Measurements from ENCODE around the gene CLTCL1.

CLTCL1 gene

DNA sequence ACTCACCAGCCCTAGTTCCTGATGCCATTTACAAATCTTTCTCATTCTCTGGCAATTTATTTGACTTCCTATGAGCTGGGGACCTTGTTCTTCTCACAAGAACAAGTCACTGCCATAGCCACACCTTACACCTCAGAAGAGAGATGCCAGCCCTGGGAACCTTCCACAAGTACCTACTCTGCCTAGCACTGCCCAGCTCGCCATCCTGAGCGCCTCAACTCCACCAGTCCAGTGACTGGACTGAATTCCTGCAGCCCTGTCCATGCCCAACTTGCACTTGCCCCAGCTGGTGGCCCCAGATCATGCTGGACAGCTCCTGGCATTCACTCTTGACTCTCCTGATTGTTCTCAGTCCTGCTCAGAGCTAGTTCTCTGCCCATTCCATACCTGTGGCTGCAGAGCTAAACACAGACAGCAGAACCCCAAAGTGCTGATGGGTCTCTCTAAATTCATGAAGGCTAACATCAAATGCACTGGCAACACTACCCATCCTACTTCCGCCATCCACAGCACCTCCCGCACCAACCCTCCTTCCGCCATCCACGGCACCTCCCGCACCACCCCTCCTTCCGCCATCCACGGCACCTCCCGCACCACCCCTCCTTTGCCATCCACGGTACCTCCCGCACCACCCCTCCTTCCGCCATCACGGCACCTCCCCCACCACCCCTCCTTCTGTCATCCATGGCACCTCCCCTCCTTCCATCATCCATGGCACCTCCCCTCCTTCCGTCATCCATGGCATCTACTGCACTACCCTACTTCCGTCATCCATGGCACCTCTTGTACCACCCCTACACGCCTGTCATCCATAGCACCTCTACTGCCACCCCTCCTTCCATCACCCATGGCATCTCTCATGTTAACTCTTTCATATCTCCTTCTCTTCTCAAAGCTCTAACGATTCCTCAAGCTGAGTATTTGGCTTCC lies 89.4 kb downstream of the CLTCL1 start:
- H3K36me3 ChIP-seq, result peaks cover 93% of the 10 kb centered on the region

DNA sequence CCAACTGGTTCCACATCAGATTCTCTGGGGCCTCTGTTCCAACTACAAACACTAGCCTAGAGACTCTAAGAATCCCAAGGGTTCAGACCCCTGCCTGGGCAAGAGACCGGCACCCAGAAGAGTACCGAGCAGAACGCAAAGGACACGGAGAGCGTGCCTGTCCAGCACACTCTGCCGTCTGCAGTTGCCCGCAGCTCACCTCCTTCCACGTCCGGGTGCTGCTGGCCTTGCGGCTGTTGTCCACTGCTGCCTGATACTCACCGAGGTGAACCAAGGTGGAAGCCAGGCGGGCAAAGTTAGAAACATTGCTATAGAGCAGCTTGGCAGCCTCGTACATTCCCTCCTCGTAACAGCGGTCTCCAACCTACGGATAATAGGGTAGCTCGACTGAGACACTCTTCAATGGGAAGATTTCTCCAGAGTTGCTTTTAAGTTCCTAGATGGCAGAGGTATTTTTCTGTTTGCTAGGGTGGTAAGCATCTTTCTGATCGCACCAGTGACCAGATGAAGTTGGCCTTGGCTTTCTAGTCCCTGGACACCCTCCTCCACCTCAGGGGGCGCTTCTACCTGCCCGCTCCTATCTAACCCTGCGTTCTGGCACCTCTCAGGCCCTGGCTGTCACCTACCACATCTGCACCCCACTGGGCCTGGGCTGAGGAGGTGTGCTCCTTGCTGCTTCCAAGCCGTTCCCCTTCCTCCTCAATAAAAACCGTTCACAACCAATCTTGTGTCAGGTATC lies 90.2 kb downstream of the CLTCL1 start:
- H3K9me3 ChIP-seq, result no peaks in the 10 kb centered on the region
- peak overlapping the region; percentile 77 for H3K27ac ChIP-seq
- peaks cover 93% of the 10 kb centered on the region for H3K36me3 ChIP-seq
- H3K27me3 ChIP-seq, result no peaks in the 10 kb centered on the region
- no peaks in the 10 kb centered on the region for H3K4me1 ChIP-seq (ENCODE audit: control insufficient read depth in 1 of 2, insufficient read depth in 1 of 2, low read depth in 1 of 2, low read length in 1 of 2)
- TF ChIP-seq, protein P1, sequence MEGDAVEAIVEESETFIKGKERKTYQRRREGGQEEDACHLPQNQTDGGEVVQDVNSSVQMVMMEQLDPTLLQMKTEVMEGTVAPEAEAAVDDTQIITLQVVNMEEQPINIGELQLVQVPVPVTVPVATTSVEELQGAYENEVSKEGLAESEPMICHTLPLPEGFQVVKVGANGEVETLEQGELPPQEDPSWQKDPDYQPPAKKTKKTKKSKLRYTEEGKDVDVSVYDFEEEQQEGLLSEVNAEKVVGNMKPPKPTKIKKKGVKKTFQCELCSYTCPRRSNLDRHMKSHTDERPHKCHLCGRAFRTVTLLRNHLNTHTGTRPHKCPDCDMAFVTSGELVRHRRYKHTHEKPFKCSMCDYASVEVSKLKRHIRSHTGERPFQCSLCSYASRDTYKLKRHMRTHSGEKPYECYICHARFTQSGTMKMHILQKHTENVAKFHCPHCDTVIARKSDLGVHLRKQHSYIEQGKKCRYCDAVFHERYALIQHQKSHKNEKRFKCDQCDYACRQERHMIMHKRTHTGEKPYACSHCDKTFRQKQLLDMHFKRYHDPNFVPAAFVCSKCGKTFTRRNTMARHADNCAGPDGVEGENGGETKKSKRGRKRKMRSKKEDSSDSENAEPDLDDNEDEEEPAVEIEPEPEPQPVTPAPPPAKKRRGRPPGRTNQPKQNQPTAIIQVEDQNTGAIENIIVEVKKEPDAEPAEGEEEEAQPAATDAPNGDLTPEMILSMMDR (IDR thresholded peaks at IDR 0.05), result no peak
- H3K4me3 ChIP-seq (ENCODE audit: low read depth in 1 of 2, low read length in 1 of 2), result no peak overlapping the region

More for the DNA sequence above, 89.4 kb downstream of the CLTCL1 start:
- no peaks in the 10 kb centered on the region for H3K9me3 ChIP-seq
- H3K4me3 ChIP-seq (ENCODE audit: low read depth in 1 of 2, low read length in 1 of 2), result no peak overlapping the region
- TF ChIP-seq, protein P1 (IDR thresholded peaks at IDR 0.05), result no peak
- H3K4me1 ChIP-seq (ENCODE audit: control insufficient read depth in 1 of 2, insufficient read depth in 1 of 2, low read depth in 1 of 2, low read length in 1 of 2), result no peaks in the 10 kb centered on the region
- H3K27me3 ChIP-seq, result no peaks in the 10 kb centered on the region
- H3K27ac ChIP-seq, result peak overlapping the region; percentile 77

DNA sequence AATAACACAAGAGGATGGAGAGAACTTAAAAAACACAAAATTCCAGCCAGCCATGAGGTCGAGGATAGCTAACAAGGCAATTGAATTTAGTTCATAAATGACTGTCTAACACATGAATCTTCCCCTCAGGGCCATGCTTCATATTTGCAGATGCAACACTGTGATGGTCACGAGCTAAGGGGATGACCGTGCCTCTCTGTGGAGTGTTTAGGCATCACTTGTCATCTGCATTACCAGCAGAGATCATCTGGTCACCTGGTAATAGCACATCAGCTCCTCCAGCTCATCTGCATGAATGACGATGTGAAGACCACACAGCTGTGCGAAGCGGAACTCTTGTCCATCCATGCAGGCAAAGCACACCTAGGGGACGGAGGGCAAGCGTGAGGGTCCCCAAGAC lies 92.0 kb downstream of the CLTCL1 start:
- peaks cover 97% of the 10 kb centered on the region for H3K36me3 ChIP-seq

DNA sequence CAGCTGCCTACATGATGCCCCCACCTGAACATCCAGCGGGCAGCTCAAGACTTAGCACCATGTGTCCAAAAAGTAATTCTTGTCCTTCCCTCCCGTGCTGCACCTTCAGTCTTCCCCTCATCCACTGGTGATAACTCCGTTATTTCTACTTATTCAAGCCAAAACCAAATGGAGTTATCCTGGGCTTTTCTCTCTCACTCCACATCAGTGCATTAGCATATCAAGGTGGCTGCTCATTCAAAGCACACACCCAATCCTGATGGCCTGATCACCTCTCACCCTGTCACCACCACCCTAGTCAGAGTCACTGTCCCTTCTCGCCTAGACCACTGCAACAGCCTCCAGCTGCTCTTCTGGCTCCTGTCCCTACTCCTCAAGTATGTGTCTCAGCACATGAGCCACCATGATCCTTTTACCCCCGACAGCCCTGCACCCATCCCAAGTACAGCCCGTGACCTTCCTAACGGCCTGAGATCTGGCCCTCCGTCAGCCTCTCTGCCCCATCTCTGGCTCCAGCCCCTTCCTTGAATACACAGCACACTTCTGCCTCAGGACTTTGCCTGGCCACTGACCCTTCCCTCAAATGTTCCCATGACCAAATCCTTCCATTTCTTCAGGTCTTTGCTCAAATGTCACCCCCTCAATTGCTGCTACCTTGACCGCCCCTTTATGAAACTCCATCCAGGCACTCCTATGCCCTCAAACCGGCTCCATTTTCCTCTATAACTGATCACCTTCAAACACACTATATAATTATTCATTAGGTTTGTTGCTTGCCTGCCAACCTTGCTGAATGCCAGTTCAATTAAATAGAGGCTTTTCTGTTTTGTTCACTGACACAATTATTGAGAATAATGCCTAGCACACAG lies 93.3 kb downstream of the CLTCL1 start:
- Histone ChIP-seq H3K36me3 (peaks cover 95% of the 10 kb centered on the region), H3K4me1 (ENCODE audit: control insufficient read depth in 1 of 2, insufficient read depth in 1 of 2, low read depth in 1 of 2, low read length in 1 of 2) (no peaks in the 10 kb centered on the region), H3K4me3 (ENCODE audit: low read depth in 1 of 2, low read length in 1 of 2) (no peak overlapping the region), H3K27me3 (no peaks in the 10 kb centered on the region), H3K9me3 (no peaks in the 10 kb centered on the region), H3K27ac (no peak overlapping the region)
- TF ChIP-seq, protein P1 (IDR thresholded peaks at IDR 0.05), result no peak

More for the DNA sequence above, 92.0 kb downstream of the CLTCL1 start:
- Histone ChIP-seq H3K27ac (no peak overlapping the region), H3K9me3 (no peaks in the 10 kb centered on the region), H3K4me3 (ENCODE audit: low read depth in 1 of 2, low read length in 1 of 2) (no peak overlapping the region), H3K4me1 (ENCODE audit: control insufficient read depth in 1 of 2, insufficient read depth in 1 of 2, low read depth in 1 of 2, low read length in 1 of 2) (no peaks in the 10 kb centered on the region), H3K27me3 (no peaks in the 10 kb centered on the region)
- TF ChIP-seq, protein P1 (IDR thresholded peaks at IDR 0.05), result no peak

Measured in neutrophil (primary cell).